NOMO-1 (cell line): ENCODE data around the gene IZUMO4.
A peak's percentile ranks its signal among the peaks of the same experiment; 100 is the strongest.

Experiments
- DNase-seq, 2 experiments: peaks; one replicate each; lab custom pipeline; 2025; ENCODE audit not compliant: unreplicated experiment in 2 of 2; lab: John Stamatoyannopoulos, UW

IZUMO4 gene

GRCh38 chr19:2058570-2059421 lies 37.9 kb upstream of the IZUMO4 start:
- DNase-seq: no peak

GRCh38 chr19:2059422-2060201 lies 37.1 kb upstream of the IZUMO4 start:
- DNase-seq: no peak

- peak; percentile 47 to 50 for DNase-seq
Measured at GRCh38 chr19:2060884-2061494, 35.7 kb upstream of the IZUMO4 start.

- DNase-seq: peak; percentile 96 to 99
Measured at GRCh38 chr19:2061495-2062388, 35.0 kb upstream of the IZUMO4 start.

- DNase-seq: no peak
Measured at GRCh38 chr19:2062389-2062729, 34.4 kb upstream of the IZUMO4 start.

GRCh38 chr19:2062770-2063169 lies 33.9 kb upstream of the IZUMO4 start:
- DNase-seq: no peak

GRCh38 chr19:2063824-2064223 lies 32.9 kb upstream of the IZUMO4 start:
- DNase-seq: no peak

- DNase-seq: no peak
Measured at GRCh38 chr19:2064395-2064787, 32.3 kb upstream of the IZUMO4 start.

GRCh38 chr19:2064788-2065524 lies 31.8 kb upstream of the IZUMO4 start:
- no peak for DNase-seq

GRCh38 chr19:2070436-2070827 lies 26.3 kb upstream of the IZUMO4 start:
- DNase-seq: no peak

GRCh38 chr19:2070986-2071673 lies 25.6 kb upstream of the IZUMO4 start:
- no peak for DNase-seq

- DNase-seq: no peak
Measured at GRCh38 chr19:2072757-2073551, 23.8 kb upstream of the IZUMO4 start.

- DNase-seq: no peak
Measured at GRCh38 chr19:2076526-2076944, 20.2 kb upstream of the IZUMO4 start.

- DNase-seq: no peak
Measured at GRCh38 chr19:2077398-2077797, 19.3 kb upstream of the IZUMO4 start.

- no peak for DNase-seq
Measured at GRCh38 chr19:2077833-2078619, 18.7 kb upstream of the IZUMO4 start.

GRCh38 chr19:2079076-2079864 lies 17.4 kb upstream of the IZUMO4 start:
- DNase-seq: no peak

GRCh38 chr19:2079865-2080301 lies 16.8 kb upstream of the IZUMO4 start:
- no peak for DNase-seq
